22Rv1 (cell line): ENCODE measurements around the gene FTCD.
A peak's percentile ranks its signal among the peaks of the same experiment; 100 is the strongest.

Experiments
- H3K27ac ChIP-seq: fragments of 450-650 bp; 2 replicates; pipeline ENCODE4 v1.5.1; 2017
- ZFX ChIP-seq: fragments of 450-650 bp; IDR thresholded peaks from 2 replicates; pipeline ENCODE4 v1.6.1; 2017; ENCODE audit warnings: antibody characterized with exemption, borderline replicate concordance
- TF ChIP-seq, protein P1 (sequence below): fragments of 450-650 bp; IDR thresholded peaks from 2 replicates; pipeline ENCODE4 v1.5.1; 2017; ENCODE audit warnings: mild to moderate bottlenecking

Gene FTCD

DNA sequence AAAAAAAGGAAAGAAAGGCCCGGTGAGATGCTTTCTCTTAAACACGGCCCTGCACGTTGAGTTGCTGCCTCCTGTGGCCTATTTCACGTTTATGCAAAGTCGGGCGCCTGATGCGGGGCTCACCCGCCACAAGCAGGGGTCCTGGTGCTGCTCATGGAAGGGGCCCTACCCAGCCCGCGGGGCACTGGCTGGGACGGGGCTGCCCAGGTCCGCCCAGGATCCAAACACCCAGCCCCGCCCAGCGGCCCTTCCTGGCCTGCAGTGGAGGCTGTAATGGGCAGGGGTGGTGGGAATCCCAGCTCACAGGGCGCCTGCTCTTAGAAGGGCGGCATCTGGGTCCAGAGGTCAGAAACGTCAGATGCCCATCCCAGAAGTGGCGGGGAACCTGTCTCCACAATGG, 55.9 kb downstream of the FTCD start:
- no peak overlapping the region for H3K27ac ChIP-seq
- TF ChIP-seq ZFX, result no peak
- TF ChIP-seq, protein P1, sequence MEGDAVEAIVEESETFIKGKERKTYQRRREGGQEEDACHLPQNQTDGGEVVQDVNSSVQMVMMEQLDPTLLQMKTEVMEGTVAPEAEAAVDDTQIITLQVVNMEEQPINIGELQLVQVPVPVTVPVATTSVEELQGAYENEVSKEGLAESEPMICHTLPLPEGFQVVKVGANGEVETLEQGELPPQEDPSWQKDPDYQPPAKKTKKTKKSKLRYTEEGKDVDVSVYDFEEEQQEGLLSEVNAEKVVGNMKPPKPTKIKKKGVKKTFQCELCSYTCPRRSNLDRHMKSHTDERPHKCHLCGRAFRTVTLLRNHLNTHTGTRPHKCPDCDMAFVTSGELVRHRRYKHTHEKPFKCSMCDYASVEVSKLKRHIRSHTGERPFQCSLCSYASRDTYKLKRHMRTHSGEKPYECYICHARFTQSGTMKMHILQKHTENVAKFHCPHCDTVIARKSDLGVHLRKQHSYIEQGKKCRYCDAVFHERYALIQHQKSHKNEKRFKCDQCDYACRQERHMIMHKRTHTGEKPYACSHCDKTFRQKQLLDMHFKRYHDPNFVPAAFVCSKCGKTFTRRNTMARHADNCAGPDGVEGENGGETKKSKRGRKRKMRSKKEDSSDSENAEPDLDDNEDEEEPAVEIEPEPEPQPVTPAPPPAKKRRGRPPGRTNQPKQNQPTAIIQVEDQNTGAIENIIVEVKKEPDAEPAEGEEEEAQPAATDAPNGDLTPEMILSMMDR, result no peak

GRCh38 chr21:46098303-46099141, 56.9 kb downstream of the FTCD start:
- no peak overlapping the region for H3K27ac ChIP-seq

GRCh38 chr21:46097336-46098293, 57.8 kb downstream of the FTCD start, which contains the start of gene COL6A2:
Gene COL6A2 (plus strand): TSS chr21:46098112.
- no peak for TF ChIP-seq ZFX
- TF ChIP-seq, protein P1, result peak; percentile 23; the same call in 1 of the 2 replicates
- no peak within 1 kb of the TSS for H3K27ac ChIP-seq

More at GRCh38 chr21:46098303-46099141, 56.9 kb downstream of the FTCD start:
- TF ChIP-seq, protein P1, result no peak
- no peak for TF ChIP-seq ZFX

DNA sequence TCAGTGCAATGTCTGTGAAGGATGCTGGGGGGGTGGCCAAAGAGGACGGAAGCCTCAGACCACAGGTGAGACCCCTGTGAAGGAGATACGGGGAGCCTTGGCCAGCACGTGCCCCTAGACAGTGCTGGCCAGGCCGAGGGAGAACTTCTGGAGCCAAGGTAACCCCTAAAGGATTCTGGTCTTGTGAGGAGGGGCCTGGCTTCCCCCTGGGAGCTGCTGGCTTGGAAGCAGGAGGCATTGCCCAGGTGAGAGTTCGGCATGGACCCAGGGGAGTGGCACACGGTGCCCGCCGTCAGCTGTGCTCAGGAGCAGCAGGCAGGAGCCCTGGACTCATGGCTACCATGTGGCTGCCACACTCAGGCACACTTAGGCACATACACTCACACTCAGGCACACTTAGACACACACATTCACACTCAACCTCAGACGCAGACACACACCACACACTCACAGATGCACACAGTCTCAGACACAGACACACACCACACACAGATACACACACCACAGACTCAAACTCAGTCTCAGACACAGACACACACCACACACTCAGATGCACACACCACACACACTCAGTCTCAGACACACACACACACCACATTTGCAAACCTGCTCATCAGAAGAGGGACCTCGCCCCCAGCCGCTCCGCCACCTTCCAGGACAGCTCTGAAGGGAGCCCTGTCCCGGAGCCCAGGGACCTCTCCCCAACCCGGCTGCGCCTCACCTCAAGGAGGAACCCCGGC, 58.6 kb downstream of the FTCD start:
- H3K27ac ChIP-seq, result no peak overlapping the region
- no peak for TF ChIP-seq ZFX
- TF ChIP-seq, protein P1, result no peak

DNA sequence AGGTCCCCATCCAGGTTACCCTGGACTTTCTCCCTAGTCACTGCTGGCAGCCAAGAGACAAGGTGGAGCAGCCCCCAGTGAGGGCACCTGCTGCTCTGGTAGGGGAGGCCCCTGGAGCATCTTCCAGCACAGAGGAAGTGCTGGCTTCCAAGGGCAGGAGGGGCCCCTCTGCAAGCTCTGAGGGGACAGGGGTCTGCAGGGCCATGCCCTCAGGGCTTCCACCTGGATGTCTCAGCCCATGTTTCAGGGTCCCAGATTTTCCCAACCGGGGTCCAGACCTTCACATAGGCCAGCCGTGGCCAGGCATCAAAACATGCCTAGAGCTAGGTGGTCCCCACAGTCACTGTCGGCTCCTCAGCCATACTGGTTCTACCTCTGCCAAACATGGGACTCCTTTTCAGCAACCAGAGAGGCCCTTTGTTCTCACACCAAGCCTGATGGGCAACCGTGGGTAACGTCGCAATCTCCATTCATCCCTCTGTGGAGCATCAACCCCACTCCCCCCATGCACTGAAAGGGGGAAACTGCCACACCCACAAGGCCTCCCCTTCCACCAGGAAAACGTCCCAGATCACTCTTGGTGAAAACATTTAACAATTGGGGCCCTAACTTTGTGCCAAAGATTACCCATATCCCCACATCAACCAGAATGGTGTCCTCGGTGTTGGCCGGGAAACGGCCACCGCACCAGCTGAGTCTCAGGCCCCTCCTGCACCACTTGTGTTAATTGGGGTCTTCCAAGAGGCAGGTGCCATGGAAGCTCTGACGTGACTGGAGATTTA, 59.4 kb downstream of the FTCD start:
- H3K27ac ChIP-seq, result no peak overlapping the region
- TF ChIP-seq ZFX, result no peak
- TF ChIP-seq, protein P1, result no peak

- no peak overlapping the region for H3K27ac ChIP-seq
Measured at GRCh38 chr21:46095083-46095719, 60.2 kb downstream of the FTCD start.

More at GRCh38 chr21:46095083-46095719, 60.2 kb downstream of the FTCD start:
- TF ChIP-seq, protein P1, result no peak
- TF ChIP-seq ZFX, result no peak
